Measurements from ENCODE around the gene AGAP3.

AGAP3 gene

GRCh38 chr7:151091003-151091402 lies 4.7 kb downstream of the AGAP3 start:
- DNase-seq (ENCODE audit: low read depth), result no peak
- TF ChIP-seq MYC (IDR thresholded peaks at IDR 0.05; ENCODE audit: low read depth, low read length), result no peak
- no peak for TF ChIP-seq CTCF (IDR thresholded peaks at IDR 0.05; ENCODE audit: low read depth, low read length)
- TF ChIP-seq MAX (IDR thresholded peaks at IDR 0.05; ENCODE audit: low read depth, low read length), result no peak
- TF ChIP-seq POLR2A (IDR thresholded peaks at IDR 0.05; ENCODE audit: extremely low read depth, insufficient read length), result no peak
- no peak overlapping the region for H3K4me3 ChIP-seq (ENCODE audit: low read depth, low read length)

- TF ChIP-seq MAX (IDR thresholded peaks at IDR 0.05; ENCODE audit: low read depth, low read length) (no peak), CTCF (IDR thresholded peaks at IDR 0.05; ENCODE audit: low read depth, low read length) (peak; percentile 85)
- no peak overlapping the region for H3K4me3 ChIP-seq (ENCODE audit: low read depth, low read length)
- peak; percentile 58 for DNase-seq (ENCODE audit: low read depth)
These were observed 5.2 kb downstream of the AGAP3 start for GRCh38 chr7:151091431-151091830.

- H3K4me3 ChIP-seq (ENCODE audit: low read depth, low read length), result no peak overlapping the region
- TF ChIP-seq MYC (IDR thresholded peaks at IDR 0.05; ENCODE audit: low read depth, low read length), result no peak
- TF ChIP-seq MAX (IDR thresholded peaks at IDR 0.05; ENCODE audit: low read depth, low read length), result no peak
- TF ChIP-seq CTCF (IDR thresholded peaks at IDR 0.05; ENCODE audit: low read depth, low read length), result no peak
- TF ChIP-seq POLR2A (IDR thresholded peaks at IDR 0.05; ENCODE audit: extremely low read depth, insufficient read length), result no peak
- no peak for DNase-seq (ENCODE audit: low read depth)
These were observed 5.7 kb downstream of the AGAP3 start for GRCh38 chr7:151091988-151092387.

- TF ChIP-seq MYC (IDR thresholded peaks at IDR 0.05; ENCODE audit: low read depth, low read length) (no peak), POLR2A (IDR thresholded peaks at IDR 0.05; ENCODE audit: extremely low read depth, insufficient read length) (no peak), CTCF (IDR thresholded peaks at IDR 0.05; ENCODE audit: low read depth, low read length) (no peak), MAX (IDR thresholded peaks at IDR 0.05; ENCODE audit: low read depth, low read length) (no peak)
- no peak for DNase-seq (ENCODE audit: low read depth)
- no peak overlapping the region for H3K4me3 ChIP-seq (ENCODE audit: low read depth, low read length)
These were observed 7.5 kb downstream of the AGAP3 start for GRCh38 chr7:151093748-151094147.

- H3K4me3 ChIP-seq (ENCODE audit: low read depth, low read length), result no peak overlapping the region
These were observed 8.4 kb downstream of the AGAP3 start for GRCh38 chr7:151094675-151095074.

More at GRCh38 chr7:151094675-151095074, 8.4 kb downstream of the AGAP3 start:
- no peak for DNase-seq (ENCODE audit: low read depth)
- TF ChIP-seq MYC (IDR thresholded peaks at IDR 0.05; ENCODE audit: low read depth, low read length), result no peak
- TF ChIP-seq MAX (IDR thresholded peaks at IDR 0.05; ENCODE audit: low read depth, low read length), result no peak
- no peak for TF ChIP-seq CTCF (IDR thresholded peaks at IDR 0.05; ENCODE audit: low read depth, low read length)
- no peak for TF ChIP-seq POLR2A (IDR thresholded peaks at IDR 0.05; ENCODE audit: extremely low read depth, insufficient read length)
